HepG2 (cell line): ENCODE data around the gene NOTO. TPM values are rescaled to one million over a fixed set of nuclear protein-coding genes. Genes with fewer than 3 reads are reported as not detected.

Source experiments
- CC2D1A ChIP-seq: sonication (generic); formaldehyde crosslinking; IDR thresholded peaks from 2 replicates; pipeline ENCODE4 v1.8.1; 2023; ENCODE audit warnings: mild to moderate bottlenecking, missing genetic modification reagents
- GABPA ChIP-seq, 2 experiments: IDR thresholded peaks; 2 replicates each; pipeline ENCODE4 v1.6.1; 2011 to 2016; ENCODE audit warnings: low read depth in 2 of 2, low read length in 1 of 2, missing biosample characterization in 1 of 2, missing genetic modification characterization in 1 of 2
- IRF1 ChIP-seq: sonication (generic); formaldehyde crosslinking; IDR thresholded peaks from 2 replicates; pipeline ENCODE4 v1.4.0; 2020; ENCODE audit warnings: low read depth, mild to moderate bottlenecking, missing genetic modification reagents
- KDM5A ChIP-seq: fragments of 200-600 bp; sonication (generic); IDR thresholded peaks from 2 replicates; pipeline ENCODE4 v1.7.0; 2018; ENCODE audit warnings: antibody characterized with exemption, mild to moderate bottlenecking, low read length, borderline replicate concordance
- KLF16 ChIP-seq, 2 experiments: sonication (generic) in 1 of 2; formaldehyde crosslinking in 1 of 2; IDR thresholded peaks; 2 replicates each; pipeline versions ENCODE4 v1.6.1 to v1.8.0; 2016 to 2023; ENCODE audit warnings: missing genetic modification reagents in 2 of 2, missing compliant biosample characterization in 1 of 2
- MBNL3 ChIP-seq: fragments of 250-450 bp; sonication (Bioruptor Pico); conservative IDR thresholded peaks from 2 replicates; pipeline ENCODE4 v1.8.0; 2022; ENCODE audit warnings: mild to moderate bottlenecking, inconsistent platforms
- SMAD3 ChIP-seq: sonication (generic); formaldehyde crosslinking; IDR thresholded peaks from 2 replicates; pipeline ENCODE4 v1.4.0; 2020; ENCODE audit warnings: missing genetic modification reagents
- ZBTB43 ChIP-seq: sonication (generic); formaldehyde crosslinking; conservative IDR thresholded peaks from 2 replicates; pipeline ENCODE4 v1.4.0; 2020; ENCODE audit warnings: missing genetic modification reagents
- ZHX1 ChIP-seq: sonication (generic); formaldehyde crosslinking; IDR thresholded peaks from 2 replicates; pipeline ENCODE4 v1.8.1; 2022; ENCODE audit warnings: low read depth, mild to moderate bottlenecking, missing genetic modification reagents
- ZNF18 ChIP-seq: sonication (generic); formaldehyde crosslinking; IDR thresholded peaks from 2 replicates; pipeline ENCODE4 v1.8.0; 2022; ENCODE audit warnings: mild to moderate bottlenecking, missing genetic modification reagents; ENCODE audit not compliant: insufficient replicate concordance
- ZNF441 ChIP-seq: sonication (generic); formaldehyde crosslinking; IDR thresholded peaks from 2 replicates; pipeline ENCODE4 v1.7.0; 2021; ENCODE audit warnings: missing genetic modification reagents, borderline replicate concordance
- ZNF710 ChIP-seq: sonication (generic); formaldehyde crosslinking; IDR thresholded peaks from 2 replicates; pipeline ENCODE4 v1.5.0; 2020; ENCODE audit warnings: mild to moderate bottlenecking, missing genetic modification reagents, borderline replicate concordance
- ZNF781 ChIP-seq: sonication (generic); formaldehyde crosslinking; IDR thresholded peaks from 2 replicates; pipeline ENCODE4 v1.5.1; 2020; ENCODE audit warnings: borderline replicate concordance, mild to moderate bottlenecking, missing genetic modification reagents; ENCODE audit errors: not compliant biosample characterization
- ZNF878 ChIP-seq: sonication (generic); formaldehyde crosslinking; IDR thresholded peaks from 2 replicates; pipeline ENCODE4 v1.8.1; 2023; ENCODE audit warnings: mild to moderate bottlenecking, missing genetic modification reagents, moderate library complexity
- ZSCAN21 ChIP-seq: sonication (generic); formaldehyde crosslinking; IDR thresholded peaks from 2 replicates; pipeline ENCODE4 v1.8.0; 2022; ENCODE audit warnings: mild to moderate bottlenecking, missing genetic modification reagents, moderate library complexity, borderline replicate concordance
- polyA plus RNA-seq, 8 experiments: library from polyadenylated mRNA; depleted of rRNA in 3 of 8; stranded (reverse) in 7 of 8; unstranded in 1 of 8; fragments of >200 nt; fragmentation: Illumina TruSeq in 4 of 8; extraction: Trizol in 4 of 8; gene quantifications; 2 replicates each; pipeline versions ENCODE4 v1.2.1 to v1.2.3, GENCODE V29; 2011 to 2016; ENCODE audit warnings: low read depth in 4 of 8, missing spikeins in 1 of 8, mixed read lengths in 1 of 8; ENCODE audit not compliant: insufficient read depth in 1 of 8
- total RNA-seq, 5 experiments: library from RNA; depleted of rRNA; stranded (reverse); fragments of >200 nt; fragmentation: Illumina TruSeq; extraction: Trizol; gene quantifications; 2 replicates each; pipeline ENCODE4 v1.2.3, GENCODE V29; 2016; ENCODE audit warnings: low read depth in 1 of 5

The NOTO gene
- total and polyA plus RNA-seq, 2 of the 13 experiments (the other 11 are each of a cell fraction or from before 2014, with no cell fraction given) = not detected

- peak; percentile 79; the same call in 1 of the 2 replicates for TF ChIP-seq ZNF710 (CRISPR knock-in tag)
- peak; percentile 91; the same call in 1 of the 2 replicates for TF ChIP-seq ZSCAN21 (CRISPR knock-in tag)
- TF ChIP-seq ZNF441 (CRISPR knock-in tag) = peak; percentile 81
- peak; percentile 89 for TF ChIP-seq ZNF878 (CRISPR knock-in tag)
- no peak; the same call in 1 of the 2 replicates for TF ChIP-seq ZBTB43 (CRISPR knock-in tag)
- no peak for TF ChIP-seq MBNL3
- peak; percentile 72 for TF ChIP-seq ZNF781 (CRISPR knock-in tag)
- peak; percentile 60 to 91; a peak in 3 of 4 replicates for TF ChIP-seq KLF16 (CRISPR knock-in tag; IDR thresholded peaks at IDR 0.05)
- TF ChIP-seq GABPA (IDR thresholded peaks at IDR 0.05; ENCODE audit: low read depth, low read length) = peak; percentile 38
- TF ChIP-seq GABPA (CRISPR knock-in tag; IDR thresholded peaks at IDR 0.05; ENCODE audit: low read depth) = peak; percentile 74
- no peak; the same call in 1 of the 2 replicates for TF ChIP-seq SMAD3 (CRISPR knock-in tag)
- TF ChIP-seq IRF1 (CRISPR knock-in tag) = no peak
- TF ChIP-seq ZNF18 (CRISPR knock-in tag) = peak; percentile 64
- no peak for TF ChIP-seq CC2D1A
- peak; percentile 87 for TF ChIP-seq ZHX1 (CRISPR knock-in tag)
- TF ChIP-seq KDM5A = no peak
Observed at GRCh38 chr2:73233154-73233931, 31.0 kb downstream of the NOTO start, which contains the start of gene PRADC1 (continued).
